Inflammatory macrophage (primary cell): ENCODE results near the gene SLC25A21.

Source experiments
- DNase-seq, 2 donors: peaks; one replicate each; pipeline ENCODE4 v3.0.0-alpha.2; 2020 to 2022

Gene SLC25A21

GRCh38 chr14:37142835-37143401 lies 29.5 kb downstream of the SLC25A21 start:
- no peak for DNase-seq

DNA sequence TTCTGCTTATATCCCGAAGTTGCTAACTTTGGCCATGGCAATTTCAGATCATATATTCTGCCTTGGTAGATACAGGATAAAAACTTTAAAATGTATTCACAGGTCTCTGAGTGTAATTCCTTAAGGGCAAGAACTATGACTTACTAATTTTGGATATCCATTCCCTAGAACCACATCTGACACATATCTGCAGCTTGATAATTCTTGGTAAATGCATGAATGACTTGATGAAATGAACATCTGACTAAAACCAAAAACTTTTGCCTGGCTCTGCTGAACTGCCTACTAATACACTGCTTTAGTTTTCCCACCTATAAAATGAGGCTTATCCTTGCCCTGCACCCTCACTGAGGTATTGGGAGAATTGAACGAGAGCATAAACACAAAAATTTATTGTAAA lies 32.2 kb downstream of the SLC25A21 start:
- no peak for DNase-seq

GRCh38 chr14:37139710-37140109 lies 32.7 kb downstream of the SLC25A21 start:
- DNase-seq, result no peak

DNA sequence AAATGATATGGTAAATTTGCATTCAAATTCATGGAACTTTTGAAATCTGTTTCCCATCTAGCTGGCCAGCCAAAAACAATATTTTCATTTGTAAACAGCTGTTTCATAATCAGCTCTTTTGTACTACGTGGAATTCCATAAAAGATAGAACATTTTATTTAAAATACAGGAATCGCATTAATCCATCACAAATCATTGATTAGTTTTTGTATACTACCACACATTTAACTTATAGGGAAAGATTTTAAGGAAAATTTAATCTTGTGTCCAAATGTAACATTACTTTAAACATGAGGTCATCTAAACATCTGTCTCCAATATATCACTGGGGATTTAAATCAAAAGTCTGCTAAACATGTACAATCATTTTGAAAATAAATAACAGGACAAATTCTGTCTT lies 33.5 kb downstream of the SLC25A21 start:
- DNase-seq, result no peak

DNA sequence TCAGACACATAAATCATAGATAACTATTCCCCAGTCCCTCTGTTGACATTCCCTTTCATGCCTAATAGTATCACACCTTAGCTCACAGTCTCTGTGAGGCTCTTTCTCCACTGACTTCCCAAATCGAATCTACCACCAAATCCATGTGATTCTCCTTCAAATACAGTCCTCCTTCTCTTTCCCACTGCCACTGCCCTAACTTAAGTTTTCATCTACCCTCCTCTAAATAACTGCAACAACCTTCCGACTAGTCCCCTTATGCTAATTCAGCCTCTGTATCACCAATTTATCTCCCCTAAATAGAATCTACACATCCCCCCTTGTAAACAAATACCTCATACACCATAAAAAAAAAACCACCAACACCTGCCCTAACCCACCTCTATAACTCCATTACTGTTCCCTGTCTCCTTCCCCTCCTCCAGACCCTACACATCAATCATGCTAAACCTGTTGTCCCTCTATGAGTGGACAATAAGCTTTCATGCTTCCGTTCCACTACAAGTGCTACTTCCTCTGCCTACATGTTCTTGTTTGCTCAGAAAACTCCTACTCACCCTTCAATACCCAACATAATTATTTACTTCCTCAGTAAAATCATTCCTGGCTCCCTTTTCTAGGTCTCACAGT lies 39.0 kb downstream of the SLC25A21 start:
- no peak for DNase-seq

GRCh38 chr14:37131205-37131604 lies 41.2 kb downstream of the SLC25A21 start:
- no peak for DNase-seq

DNA sequence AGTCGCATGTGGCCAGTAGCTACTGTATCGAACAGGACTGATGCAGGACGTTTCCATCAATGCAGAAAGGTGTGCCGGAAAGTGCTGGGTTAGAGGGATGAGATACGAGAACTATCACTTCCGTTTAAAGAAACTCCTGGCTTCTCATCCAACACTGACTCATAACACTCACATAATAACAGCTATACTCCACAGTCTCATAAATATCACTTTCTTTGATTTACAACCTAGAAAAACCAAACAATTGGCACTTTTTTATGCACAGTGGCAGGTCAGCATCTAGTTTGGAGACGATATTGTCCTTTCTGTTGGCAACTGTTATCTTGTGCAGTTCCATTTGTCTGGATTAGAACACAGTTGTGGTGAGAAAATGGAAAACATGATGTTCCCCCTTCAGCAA lies 43.4 kb downstream of the SLC25A21 start:
- no peak for DNase-seq

DNA sequence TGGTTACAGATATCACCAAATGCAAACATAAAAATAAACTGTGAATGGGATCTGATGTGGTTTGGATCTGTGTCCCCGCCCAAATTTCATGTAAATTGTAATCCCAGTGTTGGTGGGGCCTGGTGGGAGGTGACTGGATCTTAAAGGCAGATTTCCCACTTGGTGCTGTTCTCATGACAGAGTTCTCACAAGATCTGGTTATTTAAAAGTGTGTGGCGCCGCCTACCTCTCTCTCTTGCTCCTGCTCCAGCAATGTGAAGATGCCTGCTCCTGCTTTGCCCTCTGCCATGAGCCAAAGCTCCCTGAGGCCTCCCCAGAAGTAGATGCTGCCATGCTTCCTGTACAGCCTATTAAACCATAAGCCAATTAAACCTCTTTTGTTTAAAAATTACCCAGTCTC lies 47.8 kb downstream of the SLC25A21 start:
- DNase-seq, result no peak

DNA sequence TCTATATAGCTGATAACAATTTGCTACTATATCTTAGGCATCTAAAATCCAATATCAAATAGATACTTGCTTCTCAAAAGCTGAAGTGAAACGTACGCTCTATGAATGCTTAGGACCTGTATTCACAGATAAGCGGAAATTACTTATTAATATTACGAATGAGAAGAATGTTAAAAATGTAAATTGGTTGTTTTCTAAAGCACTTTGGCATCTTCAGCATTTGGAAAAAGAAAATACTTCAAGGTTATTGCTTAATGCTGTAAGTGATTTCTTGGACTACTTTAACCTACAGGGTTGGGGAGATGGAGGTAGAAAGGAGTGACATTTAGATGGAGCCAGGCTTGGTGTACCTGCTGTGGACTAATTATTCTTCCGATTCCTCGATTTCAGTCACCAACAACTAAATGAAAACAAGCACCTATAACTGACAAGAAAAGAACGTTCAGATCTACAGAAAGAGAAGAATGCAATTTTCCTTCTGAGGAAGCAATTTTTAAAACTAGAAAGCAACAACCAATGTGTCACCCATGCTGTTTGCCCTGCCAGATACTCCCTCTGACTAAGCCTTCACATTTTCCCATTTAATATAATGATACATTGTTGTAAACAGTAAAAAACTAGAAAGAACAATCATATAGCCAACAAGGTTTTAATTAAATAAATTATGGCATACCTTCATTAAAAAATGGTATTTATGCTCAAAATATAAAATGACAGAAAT lies 49.3 kb downstream of the SLC25A21 start:
- no peak for DNase-seq

DNA sequence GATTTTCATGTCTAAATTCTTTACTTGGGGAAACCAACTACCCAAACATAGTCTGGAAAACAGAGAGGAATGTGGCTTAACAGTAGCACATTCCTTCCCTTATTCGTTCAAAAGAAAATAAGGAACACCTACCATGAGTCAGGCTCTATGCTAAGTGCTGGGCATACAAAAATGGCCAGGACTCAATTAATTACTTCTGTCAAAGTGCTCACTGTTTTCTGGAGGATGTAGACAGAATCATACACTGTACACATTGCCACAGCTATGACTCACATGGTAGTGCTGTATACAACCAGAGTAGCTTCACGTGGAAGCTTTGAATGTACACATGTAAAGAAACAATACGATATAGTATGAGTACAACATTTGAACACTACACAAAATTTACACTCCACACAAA lies 50.1 kb downstream of the SLC25A21 start:
- DNase-seq, result no peak

DNA sequence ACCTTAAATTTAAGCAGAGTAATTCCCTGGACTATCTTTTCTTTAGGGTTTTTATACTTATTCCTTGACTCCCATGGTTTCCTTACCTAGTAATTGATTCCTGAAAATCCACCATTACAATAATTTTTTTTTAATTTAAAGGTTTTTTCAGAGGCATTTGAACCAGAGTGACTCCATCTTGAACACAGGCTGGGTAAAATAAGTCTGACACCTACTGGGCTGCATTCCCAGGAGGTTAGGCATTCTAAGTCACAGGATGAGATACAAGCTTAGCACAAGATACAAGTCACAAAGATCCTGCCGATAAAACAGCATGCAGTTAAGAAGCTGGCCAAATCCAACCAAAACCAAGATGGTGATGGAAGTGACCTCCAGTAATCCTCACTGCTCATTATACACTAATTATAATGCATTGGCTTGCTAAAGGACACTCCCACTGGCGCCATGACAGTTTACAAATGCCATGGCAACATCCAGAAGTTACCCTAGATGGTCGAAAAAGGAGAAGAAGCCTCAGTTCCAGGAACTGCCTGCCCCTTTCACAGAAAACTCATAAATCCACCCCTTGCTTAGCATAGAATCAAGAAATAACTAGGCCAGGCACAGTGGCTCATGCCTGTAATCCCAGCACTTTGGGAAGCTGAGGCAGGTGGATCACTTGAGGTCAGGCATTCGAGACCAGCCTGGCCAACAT lies 53.6 kb downstream of the SLC25A21 start:
- DNase-seq, result no peak

DNA sequence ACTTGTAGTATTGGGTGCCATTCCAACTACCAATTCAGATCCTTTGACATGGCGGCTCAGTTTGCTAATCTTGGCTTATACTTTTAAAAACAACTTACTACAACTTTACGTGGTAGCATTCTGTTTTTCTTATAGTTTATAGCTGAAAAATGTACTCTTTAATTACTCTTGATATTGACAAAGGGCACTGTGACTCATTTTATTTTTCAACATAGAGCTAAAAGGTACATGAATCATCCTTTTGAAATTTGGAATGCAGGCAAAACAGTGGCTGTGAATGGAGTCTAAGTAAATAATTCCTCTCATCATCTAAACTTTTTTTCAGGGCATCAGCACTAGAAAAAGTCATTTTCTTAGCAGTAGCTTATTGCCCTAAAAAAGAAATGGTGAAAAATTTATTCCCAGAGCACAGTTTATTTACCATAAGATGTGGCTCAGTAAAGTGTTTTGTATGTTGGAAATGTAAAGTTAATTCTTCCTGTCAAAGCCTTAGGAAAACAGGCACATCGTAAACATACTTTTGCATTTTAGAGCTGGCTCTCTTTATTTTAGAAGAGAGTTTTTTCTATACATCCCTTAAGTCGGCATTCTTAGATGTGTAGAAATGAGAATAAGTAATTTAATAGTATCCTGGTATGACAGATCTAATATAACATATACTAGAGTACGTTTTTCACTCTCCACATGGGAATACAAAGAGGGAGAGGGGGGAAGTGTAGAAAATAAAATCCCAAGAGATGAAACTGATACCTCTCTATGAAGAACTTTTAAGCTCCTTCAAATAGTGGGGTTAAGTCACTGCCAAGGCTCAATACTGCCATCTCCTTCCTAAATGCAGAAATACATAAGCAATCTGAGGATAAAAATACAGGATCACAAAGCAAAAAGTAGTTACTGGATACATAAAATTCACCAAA lies 55.2 kb downstream of the SLC25A21 start:
- no peak for DNase-seq

DNA sequence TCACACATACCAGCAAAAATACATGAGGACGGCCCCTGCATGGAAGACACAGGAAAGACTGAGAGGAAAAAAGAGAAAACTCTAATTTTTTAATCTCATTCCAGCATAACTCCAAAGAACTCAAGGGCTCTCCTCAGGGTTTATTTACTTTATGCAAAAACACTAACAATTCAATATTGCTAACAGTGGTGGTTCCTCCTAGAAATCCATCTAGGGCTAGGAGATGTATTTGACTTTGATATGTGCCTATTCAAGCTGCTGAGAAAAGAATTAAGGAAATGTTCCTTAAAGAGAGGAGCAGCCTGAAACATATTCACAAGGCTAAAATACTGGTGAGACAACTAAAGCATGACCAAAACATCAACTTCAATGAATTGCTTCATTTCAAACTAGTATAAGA lies 57.0 kb downstream of the SLC25A21 start:
- no peak for DNase-seq

DNA sequence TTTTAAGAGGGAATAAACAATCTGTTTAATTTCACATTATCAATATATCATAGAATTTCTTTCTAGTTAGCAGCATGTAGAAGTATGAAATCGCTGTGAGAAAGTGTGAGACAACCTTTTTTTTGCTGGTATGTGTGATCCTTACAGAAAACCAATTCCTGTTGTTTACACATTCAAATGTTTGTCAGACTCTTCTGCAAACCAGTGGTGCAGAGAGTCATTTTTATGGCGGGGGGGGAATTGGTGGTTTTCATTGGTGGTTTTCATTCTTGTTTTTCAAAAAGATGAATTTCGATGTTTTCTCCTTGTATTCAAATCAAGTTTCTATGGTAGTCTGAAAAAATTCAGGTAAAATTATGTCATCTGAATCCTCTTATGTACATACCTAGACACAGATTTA lies 57.8 kb downstream of the SLC25A21 start:
- no peak for DNase-seq

DNA sequence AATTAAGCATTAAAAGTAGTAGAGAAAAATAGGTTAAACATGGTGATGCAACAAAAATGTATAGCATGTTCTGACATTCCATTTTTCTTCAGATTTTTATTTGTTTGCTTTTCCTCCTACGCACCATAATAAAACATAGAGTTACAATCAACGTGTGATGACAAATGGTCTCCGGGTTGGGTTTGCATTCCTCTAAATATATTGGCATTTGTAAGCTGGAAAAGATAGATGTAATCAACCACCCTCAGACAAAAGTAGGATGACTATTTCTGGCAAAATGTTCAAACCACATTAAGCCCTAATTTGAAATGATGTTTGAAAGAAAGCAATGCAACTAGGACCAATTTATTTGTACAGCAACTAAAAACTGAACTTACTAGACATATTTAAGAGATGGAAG lies 58.4 kb downstream of the SLC25A21 start:
- DNase-seq, result no peak

DNA sequence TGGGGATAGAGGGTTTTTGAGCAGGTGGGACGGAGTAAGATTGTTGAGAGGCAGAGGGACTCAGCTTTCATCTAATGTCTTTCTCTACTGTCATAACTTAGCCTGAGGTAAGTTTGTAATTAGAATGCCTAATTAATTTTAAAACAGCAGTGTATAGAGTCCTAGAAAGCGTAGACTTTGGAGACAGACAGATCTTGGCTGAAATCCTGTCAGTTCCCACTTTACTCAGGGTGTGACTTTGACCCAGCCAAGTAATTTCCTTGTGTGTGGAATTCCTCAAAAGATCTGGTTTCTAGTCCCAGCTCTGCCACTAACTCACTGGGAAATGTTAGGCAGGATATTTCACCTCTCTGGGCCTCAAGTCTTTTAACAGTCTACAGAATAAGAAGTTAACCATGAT lies 74.3 kb downstream of the SLC25A21 start:
- DNase-seq, result no peak

- no peak for DNase-seq
Measured at GRCh38 chr14:37094502-37094901, 77.9 kb downstream of the SLC25A21 start.

GRCh38 chr14:37093364-37093763 lies 79.0 kb downstream of the SLC25A21 start:
- DNase-seq, result no peak

DNA sequence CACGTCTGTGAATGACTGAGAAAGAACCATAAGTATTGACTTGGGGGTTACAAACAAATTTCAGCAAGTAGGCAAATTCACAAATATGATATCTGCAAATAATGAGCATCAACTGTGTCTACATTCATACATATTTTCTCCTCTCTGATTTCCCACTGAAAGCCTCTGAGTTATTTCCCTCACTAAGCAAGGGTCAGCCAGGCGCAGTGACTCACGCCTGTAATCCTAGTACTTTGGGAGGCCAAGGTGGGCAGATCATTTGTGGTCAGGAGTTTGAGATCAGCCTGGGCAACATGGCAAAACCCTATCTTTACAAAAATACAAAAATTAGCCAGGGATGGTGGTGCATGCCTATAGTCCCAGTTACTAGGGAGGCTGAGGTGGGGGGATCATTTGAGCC lies 80.8 kb downstream of the SLC25A21 start:
- DNase-seq, result no peak

DNA sequence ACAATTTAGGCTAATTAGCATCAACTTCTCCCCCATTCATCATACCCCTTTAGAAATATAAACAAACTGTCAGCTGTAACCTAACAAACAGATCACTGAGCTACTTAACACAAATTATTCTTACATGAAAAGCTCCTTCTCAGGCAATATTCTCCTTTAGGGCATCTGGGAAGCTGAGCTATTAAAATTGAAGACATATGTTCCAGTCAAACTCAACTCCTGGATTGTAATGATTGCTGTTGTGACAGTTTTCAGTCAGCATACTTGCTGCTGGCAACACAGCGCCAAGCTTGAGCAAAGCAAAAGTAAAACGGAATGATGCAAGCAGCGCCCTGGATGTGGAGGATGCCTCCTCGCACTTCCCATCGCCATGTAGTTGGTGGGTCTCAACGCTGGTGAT lies 82.4 kb downstream of the SLC25A21 start:
- DNase-seq, result no peak

DNA sequence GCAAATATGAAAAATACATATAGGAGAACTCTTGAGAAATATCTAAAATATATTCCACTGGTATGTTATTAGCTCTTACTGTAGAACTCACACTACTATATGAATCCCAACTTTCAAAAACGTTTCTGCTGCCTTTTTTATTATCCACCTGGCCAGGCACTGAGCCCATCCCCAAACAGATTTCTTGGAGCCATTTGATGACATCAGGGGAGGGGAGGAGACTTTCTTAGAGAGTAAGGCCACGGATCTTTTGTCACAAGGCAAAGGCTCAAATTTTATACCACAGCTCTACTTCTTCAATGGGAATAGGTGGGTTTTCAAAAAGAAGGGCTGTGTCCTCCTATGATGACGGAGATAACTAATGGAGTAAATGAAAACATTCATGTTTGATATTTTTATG lies 83.0 kb downstream of the SLC25A21 start:
- no peak for DNase-seq

GRCh38 chr14:37088356-37089215 lies 83.8 kb downstream of the SLC25A21 start:
- no peak for DNase-seq
